Transverse colon (tissue), 4 donors: ENCODE results near the gene PIP5K1B. TPM values are rescaled to one million over a fixed set of nuclear protein-coding genes. Genes with fewer than 3 reads are reported as not detected.

Experiments
- DNase-seq: peaks from one replicate; pipeline ENCODE4 v3.0.0-alpha.2; 2019
- H3K27ac ChIP-seq, 4 donors: fragments of 200-600 bp; sonication (generic); 2 replicates each; pipeline ENCODE4 v1.5.1; 2016 to 2018; ENCODE audit warnings: inconsistent platforms in 4 of 4
- H3K27me3 ChIP-seq: fragments of 200-600 bp; sonication (generic); 2 replicates; pipeline ENCODE4 v1.5.1; 2017; ENCODE audit warnings: inconsistent platforms
- H3K36me3 ChIP-seq, 4 donors: fragments of 200-600 bp; sonication (generic); 2 replicates each; pipeline ENCODE4 v1.5.1; 2017 to 2019; ENCODE audit warnings: inconsistent platforms in 4 of 4
- H3K4me1 ChIP-seq, 4 donors: fragments of 200-600 bp; sonication (generic); 2 replicates each; pipeline ENCODE4 v1.5.1; 2017 to 2020; ENCODE audit warnings: inconsistent platforms in 4 of 4
- H3K4me3 ChIP-seq, 4 donors: fragments of 200-600 bp; sonication (generic); 1 replicate in 1 of 4; 2 replicates in 3 of 4; pipeline versions ENCODE4 v1.5.1 to v1.6.1; 2017 to 2019; ENCODE audit warnings: inconsistent platforms in 4 of 4
- H3K9me3 ChIP-seq, 2 donors: fragments of 200-600 bp; sonication (generic); 2 replicates each; pipeline ENCODE4 v1.5.1; 2017 to 2019; ENCODE audit warnings: inconsistent platforms in 2 of 2
- EP300 ChIP-seq: sonication (generic); formaldehyde crosslinking; IDR thresholded peaks from one replicate; pipeline ENCODE4 v1.6.1; 2017; ENCODE audit warnings: antibody characterized with exemption, low read depth
- POLR2A ChIP-seq: fragments of 450-650 bp; IDR thresholded peaks from one replicate; pipeline ENCODE4 v1.6.1; 2016; ENCODE audit warnings: antibody characterized with exemption, mild to moderate bottlenecking, moderate library complexity
- POLR2AphosphoS5 ChIP-seq, 3 donors: sonication (generic); formaldehyde crosslinking; IDR thresholded peaks; one replicate each; pipeline ENCODE4 v1.6.1; 2016; ENCODE audit warnings: antibody characterized with exemption in 3 of 3
- WGBS, 2 donors: methylation state at CpG; one replicate each; pipeline ENCODE4 v1.1.5; 2018; ENCODE audit warnings: low coverage in 1 of 2; 5-methylcytosine and 5-hydroxymethylcytosine counted together
- in situ Hi-C, 4 donors: fragments of 200-750 bp; cut with MboI; loops; one replicate each; pipeline versions ENCODE4 v1.15.0 to v1.15.1; 2017; ENCODE audit warnings: low sequenced_read_pairs in 3 of 4, low pct_ligation_motif_present in 1 of 4, low pct_unique_long_range_greater_than_20kb in 1 of 4
- intact Hi-C: fragments of 100-400 bp; cut with DNase I; formaldehyde crosslinking; loops from one replicate; pipeline ENCODE4 v1.15.1; 2023; ENCODE audit warnings: low total_unique reads
- total RNA-seq, 4 donors: library from RNA; depleted of rRNA; stranded (reverse); fragments of >200 nt; gene quantifications; one replicate each; pipeline ENCODE4 v1.1.0, GENCODE V29; 2016
- TF ChIP-seq, protein P1 (sequence below), 5 experiments: fragments of 200-600 bp in 3 of 5; fragments of 450-650 bp in 2 of 5; sonication (generic) in 3 of 5; IDR thresholded peaks; 1 replicate in 2 of 5; 2 replicates in 3 of 5; pipeline ENCODE4 v1.5.1; 2016 to 2017; ENCODE audit warnings: antibody characterized with exemption in 5 of 5, inconsistent platforms in 3 of 5, mild to moderate bottlenecking in 2 of 5, moderate library complexity in 1 of 5

Gene PIP5K1B
- total RNA-seq, 4 donors from 2014 or later: 45.6 to 104 (median 76.0) TPM

DNA sequence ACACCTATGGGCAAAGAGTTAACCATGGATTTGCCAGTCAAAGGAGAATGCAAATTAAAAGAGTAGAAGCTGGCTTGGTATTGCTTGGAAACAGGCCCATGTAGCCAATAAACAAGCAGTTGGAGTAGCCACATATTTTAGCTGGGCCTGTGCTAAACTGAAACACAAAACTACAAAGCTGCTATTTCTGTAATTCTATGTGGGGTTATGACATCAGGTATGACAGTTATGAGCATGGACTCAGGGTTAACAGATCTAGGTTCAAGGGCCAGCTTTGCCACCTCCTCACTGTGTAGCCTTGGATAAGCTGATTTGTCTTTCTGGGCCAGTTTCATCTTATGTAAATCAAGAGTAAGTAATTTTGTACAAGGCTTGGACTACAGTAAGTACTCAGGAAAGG, 142.7 kb downstream of the PIP5K1B start:
- Histone ChIP-seq H3K4me1 (no peaks in the 10 kb centered on the region), H3K36me3 (no peaks in the 10 kb centered on the region), H3K27ac (no peak overlapping the region), H3K27me3 (no peaks in the 10 kb centered on the region), H3K4me3 (no peak overlapping the region), H3K9me3 (no peaks in the 10 kb centered on the region)
- intact Hi-C loops (no loop called here), in situ Hi-C loops (loop anchor here in 1 of 4 donors (25.0 kb wide), 1 partner anchor 135 kb away; the partner anchor contains the start of gene PIP5K1B)
- no peak for DNase-seq
- TF ChIP-seq POLR2AphosphoS5 (IDR thresholded peaks at IDR 0.05) (no peak), POLR2A (no peak), EP300 (no peak)
- TF ChIP-seq, protein P1, sequence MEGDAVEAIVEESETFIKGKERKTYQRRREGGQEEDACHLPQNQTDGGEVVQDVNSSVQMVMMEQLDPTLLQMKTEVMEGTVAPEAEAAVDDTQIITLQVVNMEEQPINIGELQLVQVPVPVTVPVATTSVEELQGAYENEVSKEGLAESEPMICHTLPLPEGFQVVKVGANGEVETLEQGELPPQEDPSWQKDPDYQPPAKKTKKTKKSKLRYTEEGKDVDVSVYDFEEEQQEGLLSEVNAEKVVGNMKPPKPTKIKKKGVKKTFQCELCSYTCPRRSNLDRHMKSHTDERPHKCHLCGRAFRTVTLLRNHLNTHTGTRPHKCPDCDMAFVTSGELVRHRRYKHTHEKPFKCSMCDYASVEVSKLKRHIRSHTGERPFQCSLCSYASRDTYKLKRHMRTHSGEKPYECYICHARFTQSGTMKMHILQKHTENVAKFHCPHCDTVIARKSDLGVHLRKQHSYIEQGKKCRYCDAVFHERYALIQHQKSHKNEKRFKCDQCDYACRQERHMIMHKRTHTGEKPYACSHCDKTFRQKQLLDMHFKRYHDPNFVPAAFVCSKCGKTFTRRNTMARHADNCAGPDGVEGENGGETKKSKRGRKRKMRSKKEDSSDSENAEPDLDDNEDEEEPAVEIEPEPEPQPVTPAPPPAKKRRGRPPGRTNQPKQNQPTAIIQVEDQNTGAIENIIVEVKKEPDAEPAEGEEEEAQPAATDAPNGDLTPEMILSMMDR (IDR thresholded peaks at IDR 0.05): no peak

DNA sequence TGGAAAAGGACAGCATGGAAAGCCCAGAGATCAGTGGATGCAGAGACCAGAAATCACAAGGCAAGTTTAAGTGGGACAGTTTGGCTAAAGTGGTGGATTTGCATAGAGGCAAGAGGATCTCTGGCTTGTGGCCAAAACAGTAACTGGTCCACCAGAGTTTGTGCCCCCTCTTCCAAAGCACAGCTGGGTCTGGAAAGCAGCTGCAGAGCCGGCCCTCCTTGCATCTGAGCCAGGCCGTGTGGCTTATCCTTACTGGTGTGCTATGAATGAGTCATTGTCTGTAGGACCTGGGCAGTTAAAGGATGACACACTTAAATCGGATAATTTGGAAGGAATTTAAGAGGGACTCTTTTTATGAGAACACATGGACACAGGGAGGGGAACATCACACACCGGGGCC, 146.6 kb downstream of the PIP5K1B start:
- in situ Hi-C loops: no loop called here
- no peak overlapping the region for H3K27ac ChIP-seq
- intact Hi-C loops: no loop called here
- no peaks in the 10 kb centered on the region for H3K4me1 ChIP-seq
- WGBS, 2 donors: 80 to 83% methylated on average over 1 to 4 of the region's 4 CpGs
- H3K27me3 ChIP-seq: no peaks in the 10 kb centered on the region
- H3K4me3 ChIP-seq: no peak overlapping the region
- TF ChIP-seq, protein P1 (IDR thresholded peaks at IDR 0.05): no peak
- TF ChIP-seq EP300 (no peak), POLR2AphosphoS5 (IDR thresholded peaks at IDR 0.05) (no peak)
- H3K9me3 ChIP-seq: no peaks in the 10 kb centered on the region
- DNase-seq: no peak
- no peaks in the 10 kb centered on the region for H3K36me3 ChIP-seq

DNA sequence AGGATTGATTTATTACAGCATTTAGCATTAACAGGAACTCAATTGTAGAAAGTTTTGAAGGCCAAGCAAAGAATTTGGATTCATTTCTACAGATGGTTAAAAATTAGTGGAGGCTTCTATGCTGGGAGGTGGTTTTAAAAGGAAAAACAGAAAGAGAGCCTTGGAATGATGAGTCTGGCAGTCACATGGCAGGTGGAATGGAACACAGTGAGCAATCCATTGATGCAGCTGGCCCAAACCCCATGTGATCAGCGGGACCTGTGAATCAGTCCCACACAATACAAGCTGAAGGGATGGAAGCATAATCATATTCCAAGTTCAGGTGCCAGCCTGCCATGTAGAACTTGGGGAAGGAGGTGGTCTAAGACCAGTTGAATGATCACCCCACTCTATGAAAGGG, 147.9 kb downstream of the PIP5K1B start:
- WGBS, 2 donors: 100% methylated on average over 1 of the region's 1 CpG
- TF ChIP-seq POLR2A: no peak
- no peak for TF ChIP-seq EP300
- TF ChIP-seq, protein P1 (IDR thresholded peaks at IDR 0.05): no peak
- TF ChIP-seq POLR2AphosphoS5 (IDR thresholded peaks at IDR 0.05): no peak
- H3K4me3 ChIP-seq: no peak overlapping the region
- no peaks in the 10 kb centered on the region for H3K36me3 ChIP-seq
- DNase-seq: no peak
- H3K4me1 ChIP-seq: no peaks in the 10 kb centered on the region
- in situ Hi-C loops (no loop called here), intact Hi-C loops (no loop called here)
- no peaks in the 10 kb centered on the region for H3K9me3 ChIP-seq
- no peaks in the 10 kb centered on the region for H3K27me3 ChIP-seq
- H3K27ac ChIP-seq: no peak overlapping the region

DNA sequence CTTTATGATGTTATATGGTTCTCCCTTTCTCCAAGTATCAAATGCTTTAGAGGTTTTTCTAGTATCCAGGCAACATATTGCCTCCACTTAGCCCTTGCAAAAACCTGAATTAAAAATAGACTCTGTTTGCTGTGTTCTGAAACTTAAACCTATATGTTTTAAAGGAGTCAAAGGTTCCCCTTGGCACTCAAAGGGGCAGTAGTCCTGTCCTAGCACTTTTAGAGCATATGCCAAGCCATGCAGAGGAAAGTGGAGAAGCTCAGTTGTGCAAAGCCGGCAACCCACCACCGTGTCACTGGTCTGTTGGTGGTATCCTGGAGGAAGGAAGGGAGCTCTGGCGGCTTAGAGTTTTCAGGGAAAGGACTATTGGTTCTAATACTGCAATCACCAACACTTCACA, 154.3 kb downstream of the PIP5K1B start:
- no peak overlapping the region for H3K4me3 ChIP-seq
- no peak overlapping the region for H3K27ac ChIP-seq
- in situ Hi-C loops: no loop called here
- H3K4me1 ChIP-seq: no peaks in the 10 kb centered on the region
- WGBS, 2 donors: 61 to 80% methylated on average over 1 to 3 of the region's 3 CpGs
- H3K27me3 ChIP-seq: no peaks in the 10 kb centered on the region
- TF ChIP-seq EP300 (no peak), POLR2AphosphoS5 (IDR thresholded peaks at IDR 0.05) (no peak), POLR2A (no peak)
- TF ChIP-seq, protein P1 (IDR thresholded peaks at IDR 0.05): no peak
- no peak for DNase-seq
- H3K9me3 ChIP-seq: no peaks in the 10 kb centered on the region
- H3K36me3 ChIP-seq: no peaks in the 10 kb centered on the region
- intact Hi-C loops: no loop called here
